GM12878 (cell line): ENCODE results near the gene FBXL17. TPM values are rescaled to one million over a fixed set of nuclear protein-coding genes. Genes with fewer than 3 reads are reported as not detected.

Experiments
- ATAC-seq: fragments of 200-7000 bp; cut with Tn5 transposase; 3 replicates; pipeline ENCODE4 v1.9.1; 2020; ENCODE audit warnings: mild to moderate bottlenecking, moderate library complexity
- BruUV-seq: library from RNA; stranded (reverse); fragments of 400-500 nt; replicated peaks from 2 replicates; lab custom pipeline; 2021; lab: Mats Ljungman, UMichigan
- CTCF ChIA-PET: fragments of 300-600 bp; sonication (Branson Sonifier 250); formaldehyde crosslinking; extraction: SDS; loops from one replicate; lab custom pipeline; 2021; ENCODE audit warnings: inconsistent platforms; lab: Yijun Ruan, JAX
- POLR2A ChIA-PET: fragments of 350-600 bp; formaldehyde crosslinking; extraction: SDS; loops from one replicate; lab custom pipeline; 2021; ENCODE audit warnings: inconsistent platforms; lab: Charles Lee
- RAD21 ChIA-PET: fragments of 300-600 bp; sonication (Branson Sonifier 250); formaldehyde crosslinking; loops from one replicate; lab custom pipeline; 2023; ENCODE audit warnings: antibody characterized with exemption; ENCODE audit not compliant: unreplicated experiment; lab: Charles Lee
- SMC1A ChIA-PET: fragments of 300-600 bp; sonication (Branson Sonifier 250); formaldehyde crosslinking; loops from one replicate; lab custom pipeline; 2023; ENCODE audit not compliant: unreplicated experiment, uncharacterized antibody; lab: Charles Lee
- DNase-seq: peaks from one replicate; pipeline ENCODE4 v3.0.0-alpha.2; 2011; ENCODE audit warnings: low read depth, low spot score
- FAIRE-seq: peaks from 3 replicates; lab custom pipeline; 2011; peaks lifted over from hg19 to GRCh38; lab: Jason Lieb, UNC
- H2AFZ ChIP-seq: 2 replicates; pipeline ENCODE4 v1.6.0; 2011; ENCODE audit warnings: low read depth, low read length, control low read depth; ENCODE audit not compliant: control insufficient read depth
- H3K27ac ChIP-seq: 2 replicates; pipeline ENCODE4 v1.5.1; 2011; ENCODE audit warnings: control low read depth; ENCODE audit not compliant: control insufficient read depth, insufficient read depth
- H3K27me3 ChIP-seq, 2 experiments: replicated peaks in 1 of 2; 2 replicates each; pipeline versions ENCODE4 v1.6.0 to v1.6.1; 2011; ENCODE audit warnings: low read length in 1 of 2; ENCODE audit not compliant: control insufficient read depth in 2 of 2, insufficient read depth in 2 of 2
- H3K36me3 ChIP-seq, 2 experiments: 2 replicates each; pipeline ENCODE4 v1.5.1; 2011; ENCODE audit warnings: low read length in 1 of 2; ENCODE audit not compliant: control insufficient read depth in 2 of 2, insufficient read depth in 2 of 2
- H3K4me1 ChIP-seq: 2 replicates; pipeline ENCODE4 v1.6.1; 2011; ENCODE audit warnings: mild to moderate bottlenecking, low read length, moderate library complexity, mixed read lengths; ENCODE audit not compliant: control insufficient read depth, insufficient read depth
- H3K4me2 ChIP-seq: 2 replicates; pipeline ENCODE4 v1.6.0; 2011; ENCODE audit warnings: control low read depth; ENCODE audit not compliant: control insufficient read depth, insufficient read depth
- H3K4me3 ChIP-seq: fragments of 200-600 bp; sonication (generic); 2 replicates; pipeline ENCODE4 v1.5.1; 2016
- H3K79me2 ChIP-seq: 2 replicates; pipeline ENCODE4 v1.6.0; 2011; ENCODE audit warnings: low read length; ENCODE audit not compliant: control insufficient read depth, insufficient read depth
- H3K9ac ChIP-seq: 2 replicates; pipeline ENCODE4 v1.8.0; 2011; ENCODE audit warnings: low read length, control low read depth, mixed read lengths; ENCODE audit not compliant: control insufficient read depth, insufficient read depth
- H3K9me3 ChIP-seq: replicated peaks from 3 replicates; pipeline ENCODE4 v1.5.1; 2011; ENCODE audit warnings: mild to moderate bottlenecking, low read length; ENCODE audit not compliant: control insufficient read depth, insufficient read depth
- H4K20me1 ChIP-seq: 2 replicates; pipeline ENCODE4 v1.6.0; 2011; ENCODE audit not compliant: control insufficient read depth, insufficient read depth
- CHD1 ChIP-seq: IDR thresholded peaks from 2 replicates; pipeline ENCODE4 v1.6.1; 2012; ENCODE audit warnings: low read depth, low read length, improper control_type of control experiment
- CHD4 ChIP-seq: fragments of 200-600 bp; sonication (generic); IDR thresholded peaks from 2 replicates; pipeline ENCODE4 v1.6.1; 2016; ENCODE audit warnings: mild to moderate bottlenecking
- CREB1 ChIP-seq: IDR thresholded peaks from 2 replicates; pipeline ENCODE4 v1.6.1; 2012; ENCODE audit warnings: low read depth, mild to moderate bottlenecking, inconsistent platforms
- HSF1 ChIP-seq: fragments of 150-350 bp; IDR thresholded peaks from 2 replicates; pipeline ENCODE4 v1.6.1; 2014; ENCODE audit warnings: mild to moderate bottlenecking, low read depth, low read length
- MLLT1 ChIP-seq: fragments of 450-650 bp; IDR thresholded peaks from 2 replicates; pipeline ENCODE4 v1.6.1; 2016; ENCODE audit warnings: mild to moderate bottlenecking
- MXI1 ChIP-seq: fragments of 150-350 bp; IDR thresholded peaks from 2 replicates; pipeline ENCODE4 v1.6.1; 2011; ENCODE audit warnings: low read depth, mild to moderate bottlenecking, inconsistent platforms, low read length, improper control_type of control experiment
- PBX3 ChIP-seq: IDR thresholded peaks from 2 replicates; pipeline ENCODE4 v1.6.1; 2011; ENCODE audit warnings: mild to moderate bottlenecking, low read depth, low read length, moderate library complexity; ENCODE audit not compliant: insufficient replicate concordance
- RB1 ChIP-seq: fragments of 450-650 bp; formaldehyde crosslinking; IDR thresholded peaks from 2 replicates; pipeline ENCODE4 v1.6.1; 2017; ENCODE audit warnings: mild to moderate bottlenecking, borderline replicate concordance
- SMAD1 ChIP-seq: fragments of 450-650 bp; IDR thresholded peaks from 2 replicates; pipeline ENCODE4 v1.6.1; 2018; ENCODE audit warnings: mild to moderate bottlenecking, low read depth; ENCODE audit not compliant: partially characterized antibody
- STAT3 ChIP-seq: IDR thresholded peaks from 2 replicates; pipeline ENCODE4 v1.6.1; 2011; ENCODE audit warnings: low read depth, low read length, improper control_type of control experiment
- SUPT20H ChIP-seq: IDR thresholded peaks from 2 replicates; pipeline ENCODE4 v1.6.1; 2011; ENCODE audit warnings: low read depth, mild to moderate bottlenecking, low read length, moderate library complexity, borderline replicate concordance; ENCODE audit not compliant: control insufficient read depth
- YY1 ChIP-seq: IDR thresholded peaks from 2 replicates; pipeline ENCODE4 v1.6.1; 2011; ENCODE audit warnings: low read depth, mild to moderate bottlenecking, low read length
- WGBS: methylation state at CpG from one replicate; pipeline ENCODE4 v1.1.6; 2016; ENCODE audit warnings: low lambda C conversion rate; ENCODE audit not compliant: insufficient replicate concordance, insufficient coverage; ENCODE audit errors: missing lambda C conversion rate; 5-methylcytosine and 5-hydroxymethylcytosine counted together
- in situ Hi-C: fragments of 300-500 bp; cut with MboI; formaldehyde crosslinking; loops from 9 replicates; pipeline ENCODE4 v1.14.3; 2018; ENCODE audit warnings: mixed read lengths
- intact Hi-C: fragments of 100-400 bp; cut with micrococcal nuclease; formaldehyde crosslinking; loops from one replicate; pipeline ENCODE4 v1.14.2; 2022; ENCODE audit not compliant: unreplicated experiment
- polyA plus RNA-seq, 11 experiments: library from polyadenylated mRNA; depleted of rRNA in 4 of 11; unstranded in 6 of 11; stranded (reverse) in 5 of 11; fragments of >200 nt; fragmentation: Nextera tagmentation in 4 of 11; fragmentation: Illumina TruSeq in 1 of 11; extraction: Ambion mirVana in 4 of 11; extraction: Trizol in 1 of 11; gene quantifications; 1 replicate in 1 of 11; 2 replicates in 10 of 11; pipeline versions ENCODE4 v1.2.1 to v1.2.3, GENCODE V29; 2011 to 2016; ENCODE audit warnings: inconsistent platforms in 2 of 11, missing spikeins in 2 of 11, low read depth in 1 of 11
- total RNA-seq, 4 experiments: library from RNA; depleted of rRNA in 3 of 4; stranded (reverse); fragments of >200 nt in 3 of 4; fragmentation: Illumina TruSeq in 1 of 4; extraction: Trizol in 1 of 4; gene quantifications; 2 replicates each; pipeline versions ENCODE4 v1.2.1 to v1.2.3, GENCODE V29; 2013 to 2021

The FBXL17 gene
- total and polyA plus RNA-seq, 10 of the 15 experiments (the other 5 are each of a cell fraction or from before 2014, with no cell fraction given) = 0.88 to 9.0 (median 4.4) TPM

GRCh38 chr5:108124596-108124995 is 257.3 kb downstream of the FBXL17 start:
- BruUV-seq = no TSS peak
- no peak for FAIRE-seq
- H3K9me3 ChIP-seq = no peaks in the 10 kb centered on the region
- 97% methylated on average over 4 of the region's 4 CpGs for WGBS
- H3K79me2 ChIP-seq = no peaks in the 10 kb centered on the region
- H3K4me1 ChIP-seq = no peaks in the 10 kb centered on the region
- H2AFZ ChIP-seq = no peak overlapping the region
- no peak for DNase-seq
- POLR2A ChIA-PET = no interaction called here
- no peaks in the 10 kb centered on the region for H3K27me3 ChIP-seq
- in situ Hi-C loops = no loop called here
- no peak overlapping the region for H3K4me3 ChIP-seq
- CTCF ChIA-PET = no interaction called here
- TF ChIP-seq MXI1 = no peak
- TF ChIP-seq SUPT20H = no peak
- no peak for TF ChIP-seq YY1
- no peak for TF ChIP-seq CHD4
- TF ChIP-seq STAT3 = no peak
- TF ChIP-seq CREB1 = no peak
- TF ChIP-seq MLLT1 = no peak
- no peak for TF ChIP-seq CHD1
- TF ChIP-seq PBX3 = no peak
- TF ChIP-seq SMAD1 = no peak
- TF ChIP-seq HSF1 = no peak
- TF ChIP-seq RB1 = no peak
- no peaks in the 10 kb centered on the region for H4K20me1 ChIP-seq
- H3K27ac ChIP-seq = no peak overlapping the region
- RAD21 ChIA-PET = no interaction called here
- ATAC-seq = no peak
- intact Hi-C loops = no loop called here
- no peaks in the 10 kb centered on the region for H3K36me3 ChIP-seq
- H3K9ac ChIP-seq = no peak overlapping the region
- SMC1A ChIA-PET = interaction anchor here (1.1 to 1.3 kb wide), 2 partner anchors 13 to 18 kb away, joined by 3 read pairs; no protein-coding TSS in a partner anchor
- no peak overlapping the region for H3K4me2 ChIP-seq
